ENCODE measurements around the gene GHRL. TPM values are rescaled to one million over a fixed set of nuclear protein-coding genes. Genes with fewer than 3 reads are reported as not detected.

GHRL gene
- total and polyA plus RNA-seq, 2 donors (not counting 3 experiments of a cell fraction or from before 2014, with no cell fraction given): not detected

GRCh38 chr3:10277115-10277625, 15.6 kb downstream of the GHRL start:
- no peaks in the 10 kb centered on the region for H3K27me3 ChIP-seq (ENCODE audit: control insufficient read depth in 2 of 2, insufficient read depth in 2 of 2, low read length in 2 of 2)
- no peaks in the 10 kb centered on the region for H3K9me3 ChIP-seq (replicated peaks; ENCODE audit: control insufficient read depth, insufficient read depth, low read length)
- intact Hi-C loops (cut with micrococcal nuclease) (no loop called here), dilution Hi-C loops (cut with MboI; ENCODE audit: extremely low pct_ligation_motif_present, low sequenced_read_pairs) (no loop called here)
- H3K9ac ChIP-seq (replicated peaks; ENCODE audit: extremely low read depth, insufficient read depth, low read length): no peak overlapping the region
- H3K36me3 ChIP-seq (ENCODE audit: control insufficient read depth in 2 of 2, extremely low read depth in 1 of 2, insufficient read depth in 2 of 2, low read length in 2 of 2): peaks cover 3 to 15% of the 10 kb centered on the region in 2 experiments
- FAIRE-seq: no peak
- no peak overlapping the region for H3K4me2 ChIP-seq (ENCODE audit: insufficient read depth, low read length)
- BruUV-seq (replicated peaks): no TSS peak
- DNase-seq (ENCODE audit: low read depth, low spot score): no peak
- ChIA-PET CTCF (interaction anchor here (1.3 kb wide), 1 partner anchor 14 kb away, joined by 5 read pairs; no protein-coding TSS in a partner anchor), POLR2A (no interaction called here)
- no peak overlapping the region for H3K4me3 ChIP-seq (replicated peaks in 1 of 3; ENCODE audit: insufficient read depth in 1 of 3, low read depth in 1 of 3, low read length in 3 of 3)
- H3K79me2 ChIP-seq (ENCODE audit: control insufficient read depth, insufficient read depth, low read length): peaks cover 24% of the 10 kb centered on the region
- TF ChIP-seq EZH2 (IDR thresholded peaks at IDR 0.05; ENCODE audit: borderline replicate concordance, low read depth, low read length, severe bottlenecking): no peak
- TF ChIP-seq CTCF (IDR thresholded peaks at IDR 0.05; ENCODE audit: extremely low read depth in 1 of 2, insufficient read depth in 1 of 2, low read depth in 1 of 2, low read length in 2 of 2): no peak
- no peaks in the 10 kb centered on the region for H3K9me1 ChIP-seq (replicated peaks; ENCODE audit: control insufficient read depth, extremely low read depth, insufficient read depth, low read length)
- H2AFZ ChIP-seq (ENCODE audit: low read depth, low read length): no peak overlapping the region
- H3K4me1 ChIP-seq (ENCODE audit: control insufficient read depth, extremely low read depth, insufficient read depth, low read length): no peaks in the 10 kb centered on the region
- H4K20me1 ChIP-seq (replicated peaks; ENCODE audit: control insufficient read depth, extremely low read depth, insufficient read depth, low read length): peaks cover 11% of the 10 kb centered on the region
- no peak overlapping the region for H3K27ac ChIP-seq (ENCODE audit: insufficient read depth, low read depth, low read length)

GRCh38 chr3:10274601-10275000, 18.1 kb downstream of the GHRL start:
- H3K79me2 ChIP-seq (ENCODE audit: control insufficient read depth, insufficient read depth, low read length): peaks cover 36% of the 10 kb centered on the region
- H4K20me1 ChIP-seq (replicated peaks; ENCODE audit: control insufficient read depth, extremely low read depth, insufficient read depth, low read length): peaks cover 11% of the 10 kb centered on the region
- dilution Hi-C loops (cut with MboI; ENCODE audit: extremely low pct_ligation_motif_present, low sequenced_read_pairs) (no loop called here), intact Hi-C loops (cut with micrococcal nuclease) (no loop called here)
- H3K4me2 ChIP-seq (ENCODE audit: insufficient read depth, low read length): no peak overlapping the region
- FAIRE-seq (no peak), DNase-seq (ENCODE audit: low read depth, low spot score) (no peak)
- no peaks in the 10 kb centered on the region for H3K9me1 ChIP-seq (replicated peaks; ENCODE audit: control insufficient read depth, extremely low read depth, insufficient read depth, low read length)
- H3K4me3 ChIP-seq (replicated peaks in 1 of 3; ENCODE audit: insufficient read depth in 1 of 3, low read depth in 1 of 3, low read length in 3 of 3): no peak overlapping the region
- TF ChIP-seq POLR2AphosphoS5 (IDR thresholded peaks at IDR 0.05; ENCODE audit: insufficient read depth, low read depth, low read length): no peak
- TF ChIP-seq EZH2 (IDR thresholded peaks at IDR 0.05; ENCODE audit: borderline replicate concordance, low read depth, low read length, severe bottlenecking): no peak
- no peak for TF ChIP-seq MYC (IDR thresholded peaks at IDR 0.05; ENCODE audit: low read depth, low read length)
- TF ChIP-seq MAX (IDR thresholded peaks at IDR 0.05; ENCODE audit: insufficient read depth, insufficient read length): no peak
- TF ChIP-seq FOS (IDR thresholded peaks at IDR 0.05; ENCODE audit: borderline replicate concordance, insufficient read depth, low read length): no peak
- TF ChIP-seq GATA2 (IDR thresholded peaks at IDR 0.05; ENCODE audit: insufficient read depth, insufficient read length, low read depth, low read length): no peak
- no peak for TF ChIP-seq POLR2A (IDR thresholded peaks at IDR 0.05; ENCODE audit: low read depth, low read length)
- no peak for TF ChIP-seq CTCF (IDR thresholded peaks at IDR 0.05; ENCODE audit: extremely low read depth in 1 of 2, insufficient read depth in 1 of 2, low read depth in 1 of 2, low read length in 2 of 2)
- no peak for TF ChIP-seq JUN (IDR thresholded peaks at IDR 0.05; ENCODE audit: borderline replicate concordance, insufficient read depth, insufficient read length, low read depth)
- no peak overlapping the region for H2AFZ ChIP-seq (ENCODE audit: low read depth, low read length)
- H3K9me3 ChIP-seq (replicated peaks; ENCODE audit: control insufficient read depth, insufficient read depth, low read length): no peaks in the 10 kb centered on the region
- peaks cover 11 to 17% of the 10 kb centered on the region in 2 experiments for H3K36me3 ChIP-seq (ENCODE audit: control insufficient read depth in 2 of 2, extremely low read depth in 1 of 2, insufficient read depth in 2 of 2, low read length in 2 of 2)
- H3K27ac ChIP-seq (ENCODE audit: insufficient read depth, low read depth, low read length): no peak overlapping the region
- POLR2A ChIA-PET: no interaction called here
- no peaks in the 10 kb centered on the region for H3K4me1 ChIP-seq (ENCODE audit: control insufficient read depth, extremely low read depth, insufficient read depth, low read length)
- H3K27me3 ChIP-seq (ENCODE audit: control insufficient read depth in 2 of 2, insufficient read depth in 2 of 2, low read length in 2 of 2): no peaks in the 10 kb centered on the region
- CTCF ChIA-PET: interaction anchor here (1.3 kb wide), 1 partner anchor 11 kb away, joined by 4 read pairs; no protein-coding TSS in a partner anchor
- BruUV-seq (replicated peaks): no TSS peak
- no peak overlapping the region for H3K9ac ChIP-seq (replicated peaks; ENCODE audit: extremely low read depth, insufficient read depth, low read length)

Measured in endothelial cell of umbilical vein (primary cell).